Astrocyte of the cerebellum (primary cell): ENCODE data around the gene PPFIBP1.

Experiments used
- DNase-seq: peaks from one replicate; pipeline ENCODE4 v3.0.0-alpha.2; 2011; ENCODE audit warnings: low read depth
- H3K4me3 ChIP-seq: 2 replicates; pipeline ENCODE4 v1.5.1; 2011; ENCODE audit warnings: mild to moderate bottlenecking, low read depth, low read length, moderate library complexity
- CTCF ChIP-seq: IDR thresholded peaks from 2 replicates; pipeline ENCODE4 v1.5.1; 2012; ENCODE audit warnings: low read length, low read depth, moderate library complexity, mild to moderate bottlenecking; ENCODE audit errors: missing control alignments
- in situ Hi-C: cut with HindIII; loops from 2 replicates; pipeline ENCODE4 v1.10.0; 2017; ENCODE audit warnings: low sequenced_read_pairs

The PPFIBP1 gene

GRCh38 chr12:27666510-27666909 is 142.5 kb downstream of the PPFIBP1 start:
- no peak for TF ChIP-seq CTCF
- H3K4me3 ChIP-seq, result no peak overlapping the region
- DNase-seq, result no peak
- in situ Hi-C loops, result no loop called here

- in situ Hi-C loops, result no loop called here
- DNase-seq, result peak; percentile 51
- TF ChIP-seq CTCF, result no peak
- no peak overlapping the region for H3K4me3 ChIP-seq
Measured at GRCh38 chr12:27667540-27667939, 143.5 kb downstream of the PPFIBP1 start.

- DNase-seq, result no peak
- no peak overlapping the region for H3K4me3 ChIP-seq
- in situ Hi-C loops, result no loop called here
- no peak for TF ChIP-seq CTCF
Measured at GRCh38 chr12:27672051-27672450, 148.0 kb downstream of the PPFIBP1 start.

- in situ Hi-C loops, result no loop called here
- DNase-seq, result no peak
- no peak for TF ChIP-seq CTCF
- H3K4me3 ChIP-seq, result no peak overlapping the region
Measured at GRCh38 chr12:27672643-27673042, 148.6 kb downstream of the PPFIBP1 start.

GRCh38 chr12:27673101-27673718 is 149.2 kb downstream of the PPFIBP1 start:
- no peak for DNase-seq
- H3K4me3 ChIP-seq, result no peak overlapping the region
- in situ Hi-C loops, result no loop called here
- TF ChIP-seq CTCF, result no peak

- no peak overlapping the region for H3K4me3 ChIP-seq
- no peak for TF ChIP-seq CTCF
- in situ Hi-C loops, result no loop called here
- no peak for DNase-seq
Measured at GRCh38 chr12:27674989-27675388, 151.0 kb downstream of the PPFIBP1 start.

- DNase-seq, result no peak
- TF ChIP-seq CTCF, result no peak
- in situ Hi-C loops, result no loop called here
- no peak overlapping the region for H3K4me3 ChIP-seq
Measured at GRCh38 chr12:27680619-27681018, 156.6 kb downstream of the PPFIBP1 start.
